ENCODE results near the gene C2. TPM values are rescaled to one million over a fixed set of nuclear protein-coding genes. Genes with fewer than 3 reads are reported as not detected.

The C2 gene
- total RNA-seq, 1 experiment from 2014 or later: 1.3 TPM

DNA sequence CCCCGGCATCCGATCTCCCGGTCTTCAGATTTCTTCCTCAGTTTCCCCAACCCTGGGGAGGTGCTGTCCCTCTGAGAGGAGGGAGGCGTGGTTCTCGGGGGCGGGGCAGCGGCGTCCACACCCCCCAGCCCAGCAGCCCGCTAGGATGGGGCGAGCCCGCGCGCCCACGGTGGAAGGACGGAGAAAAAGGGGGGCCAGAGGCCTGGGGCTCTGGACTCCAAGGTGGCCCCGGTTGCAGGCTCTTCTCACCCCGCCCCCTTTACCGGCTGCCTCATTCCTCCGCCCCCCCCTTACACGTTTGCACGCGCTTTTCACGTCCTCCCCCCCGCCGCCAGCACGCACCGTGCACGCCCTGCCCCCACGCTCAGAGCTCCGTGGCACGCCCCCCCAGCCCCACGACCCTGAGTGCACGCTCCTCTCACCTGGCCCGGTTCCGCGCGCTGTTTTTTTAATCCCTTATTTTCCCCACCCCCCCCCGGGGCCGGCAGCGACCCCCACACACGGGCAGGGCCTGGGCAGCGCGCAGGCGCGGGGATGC, 26.0 kb upstream of the C2 start (continued):
- no peak for TF ChIP-seq TCF7 (CRISPR knock-in tag; IDR thresholded peaks at IDR 0.05; ENCODE audit: low read depth)

DNA sequence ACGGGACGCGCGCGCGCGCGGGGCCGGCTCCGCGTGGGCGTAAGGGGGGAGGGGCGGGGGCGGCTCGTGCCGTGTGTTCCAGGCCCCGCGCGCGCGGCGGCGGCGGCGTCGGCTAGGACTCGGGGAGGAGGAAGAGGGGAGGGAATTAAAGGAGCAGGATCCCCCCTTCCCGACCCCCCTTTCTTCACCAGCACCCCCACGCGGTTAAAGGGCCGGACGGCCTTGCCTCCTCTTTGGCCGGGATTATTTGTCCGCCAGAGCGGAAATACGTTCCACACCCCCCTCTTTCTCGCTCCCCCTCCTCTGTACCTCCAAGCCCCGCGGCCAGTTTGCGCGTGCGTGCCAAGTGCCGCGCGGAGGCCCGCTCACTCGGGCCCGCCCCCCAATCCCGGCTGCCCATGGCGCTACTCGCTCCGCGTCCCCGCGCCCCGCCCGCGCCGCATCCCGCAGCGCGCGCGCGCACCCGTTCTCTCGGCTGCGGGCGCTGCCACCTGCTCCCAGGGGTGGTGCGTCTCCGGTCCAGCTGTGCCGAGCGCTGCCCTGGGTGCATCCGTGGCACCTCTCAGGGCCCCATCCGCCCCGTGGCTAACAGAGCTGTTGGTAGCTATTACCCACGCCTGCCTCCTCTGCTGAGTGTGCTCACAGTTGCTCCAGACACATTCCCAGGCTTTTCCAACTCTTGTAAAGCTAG, 25.4 kb upstream of the C2 start, which contains the start of gene ZBTB12:
Gene ZBTB12 (minus strand): TSS at position 134 of the 691 bp plus-strand sequence. CDS start 781 bp downstream, outside the sequence.
- Mint-ChIP-seq H3K27ac (peak within 1 kb of the TSS; percentile 96), H3K27me3 (ENCODE audit: low read depth) (peaks cover 5% of the 10 kb centered on the region), H3K9me3 (no peaks in the 10 kb centered on the region), H3K36me3 (no peaks in the 10 kb centered on the region), H3K4me1 (peaks cover 25% of the 10 kb centered on the region), H3K4me3 (peak within 1 kb of the TSS; percentile 80)
- DNase-seq (ENCODE audit: low spot score) (peak; percentile 96), ATAC-seq (peak; percentile 57)
- POLR2A ChIA-PET: interaction anchor here (0.7 kb wide), 1 partner anchor 87 kb away, joined by 3 read pairs; the partner anchor contains the start of gene HSPA1L
- CTCF ChIA-PET: interaction anchor here (0.5 to 1.4 kb wide), 7 partner anchors 16 to 219 kb away, joined by 3 to 10 read pairs (median 3); no protein-coding TSS in a partner anchor
- TF ChIP-seq, protein P1, sequence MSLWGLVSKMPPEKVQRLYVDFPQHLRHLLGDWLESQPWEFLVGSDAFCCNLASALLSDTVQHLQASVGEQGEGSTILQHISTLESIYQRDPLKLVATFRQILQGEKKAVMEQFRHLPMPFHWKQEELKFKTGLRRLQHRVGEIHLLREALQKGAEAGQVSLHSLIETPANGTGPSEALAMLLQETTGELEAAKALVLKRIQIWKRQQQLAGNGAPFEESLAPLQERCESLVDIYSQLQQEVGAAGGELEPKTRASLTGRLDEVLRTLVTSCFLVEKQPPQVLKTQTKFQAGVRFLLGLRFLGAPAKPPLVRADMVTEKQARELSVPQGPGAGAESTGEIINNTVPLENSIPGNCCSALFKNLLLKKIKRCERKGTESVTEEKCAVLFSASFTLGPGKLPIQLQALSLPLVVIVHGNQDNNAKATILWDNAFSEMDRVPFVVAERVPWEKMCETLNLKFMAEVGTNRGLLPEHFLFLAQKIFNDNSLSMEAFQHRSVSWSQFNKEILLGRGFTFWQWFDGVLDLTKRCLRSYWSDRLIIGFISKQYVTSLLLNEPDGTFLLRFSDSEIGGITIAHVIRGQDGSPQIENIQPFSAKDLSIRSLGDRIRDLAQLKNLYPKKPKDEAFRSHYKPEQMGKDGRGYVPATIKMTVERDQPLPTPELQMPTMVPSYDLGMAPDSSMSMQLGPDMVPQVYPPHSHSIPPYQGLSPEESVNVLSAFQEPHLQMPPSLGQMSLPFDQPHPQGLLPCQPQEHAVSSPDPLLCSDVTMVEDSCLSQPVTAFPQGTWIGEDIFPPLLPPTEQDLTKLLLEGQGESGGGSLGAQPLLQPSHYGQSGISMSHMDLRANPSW (CRISPR knock-in tag; conservative IDR thresholded peaks at IDR 0.05; ENCODE audit: low read depth): no peak
- TF ChIP-seq ZNF219 (CRISPR knock-in tag; IDR thresholded peaks at IDR 0.05; ENCODE audit: borderline replicate concordance) (0 out of 2 replicates have a peak, but pooled peaks have one; percentile 40), ZNF423 (CRISPR knock-in tag; IDR thresholded peaks at IDR 0.05) (peak; percentile 84), KAT7 (CRISPR knock-in tag; IDR thresholded peaks at IDR 0.05; ENCODE audit: borderline replicate concordance) (no peak), MYBL2 (CRISPR knock-in tag; IDR thresholded peaks at IDR 0.05) (no peak), TEAD1 (CRISPR knock-in tag; IDR thresholded peaks at IDR 0.05) (no peak), GTF2I (CRISPR knock-in tag; conservative IDR thresholded peaks at IDR 0.05) (no peak), GABPB1 (CRISPR knock-in tag; IDR thresholded peaks at IDR 0.05) (peak; percentile 61; the same call in 1 of the 2 replicates), SOX15 (CRISPR knock-in tag; IDR thresholded peaks at IDR 0.05) (no peak), FOXK1 (CRISPR knock-in tag; IDR thresholded peaks at IDR 0.05) (peak; percentile 70; the same call in 1 of the 2 replicates), CREM (CRISPR knock-in tag; IDR thresholded peaks at IDR 0.05) (no peak), ETV6 (CRISPR knock-in tag; IDR thresholded peaks at IDR 0.05) (peak; percentile 83; the same call in 1 of the 2 replicates), SMAD4 (CRISPR knock-in tag; IDR thresholded peaks at IDR 0.05) (no peak), TP53 (CRISPR knock-in tag; IDR thresholded peaks at IDR 0.05) (no peak), SP1 (CRISPR knock-in tag; conservative IDR thresholded peaks at IDR 0.05) (0 out of 2 replicates have a peak, but pooled peaks have one; percentile 21), ATF1 (CRISPR knock-in tag; IDR thresholded peaks at IDR 0.05) (no peak), NR1H2 (CRISPR knock-in tag; IDR thresholded peaks at IDR 0.05) (no peak)
- TF ChIP-seq, protein P2, sequence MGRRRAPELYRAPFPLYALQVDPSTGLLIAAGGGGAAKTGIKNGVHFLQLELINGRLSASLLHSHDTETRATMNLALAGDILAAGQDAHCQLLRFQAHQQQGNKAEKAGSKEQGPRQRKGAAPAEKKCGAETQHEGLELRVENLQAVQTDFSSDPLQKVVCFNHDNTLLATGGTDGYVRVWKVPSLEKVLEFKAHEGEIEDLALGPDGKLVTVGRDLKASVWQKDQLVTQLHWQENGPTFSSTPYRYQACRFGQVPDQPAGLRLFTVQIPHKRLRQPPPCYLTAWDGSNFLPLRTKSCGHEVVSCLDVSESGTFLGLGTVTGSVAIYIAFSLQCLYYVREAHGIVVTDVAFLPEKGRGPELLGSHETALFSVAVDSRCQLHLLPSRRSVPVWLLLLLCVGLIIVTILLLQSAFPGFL (CRISPR knock-in tag; IDR thresholded peaks at IDR 0.05; ENCODE audit: borderline replicate concordance): no peak
- TF ChIP-seq, protein P3, sequence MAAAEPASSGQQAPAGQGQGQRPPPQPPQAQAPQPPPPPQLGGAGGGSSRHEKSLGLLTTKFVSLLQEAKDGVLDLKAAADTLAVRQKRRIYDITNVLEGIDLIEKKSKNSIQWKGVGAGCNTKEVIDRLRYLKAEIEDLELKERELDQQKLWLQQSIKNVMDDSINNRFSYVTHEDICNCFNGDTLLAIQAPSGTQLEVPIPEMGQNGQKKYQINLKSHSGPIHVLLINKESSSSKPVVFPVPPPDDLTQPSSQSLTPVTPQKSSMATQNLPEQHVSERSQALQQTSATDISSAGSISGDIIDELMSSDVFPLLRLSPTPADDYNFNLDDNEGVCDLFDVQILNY (CRISPR knock-in tag; IDR thresholded peaks at IDR 0.05): peak; percentile 66; the same call in 1 of the 2 replicates
- TF ChIP-seq, protein P4, sequence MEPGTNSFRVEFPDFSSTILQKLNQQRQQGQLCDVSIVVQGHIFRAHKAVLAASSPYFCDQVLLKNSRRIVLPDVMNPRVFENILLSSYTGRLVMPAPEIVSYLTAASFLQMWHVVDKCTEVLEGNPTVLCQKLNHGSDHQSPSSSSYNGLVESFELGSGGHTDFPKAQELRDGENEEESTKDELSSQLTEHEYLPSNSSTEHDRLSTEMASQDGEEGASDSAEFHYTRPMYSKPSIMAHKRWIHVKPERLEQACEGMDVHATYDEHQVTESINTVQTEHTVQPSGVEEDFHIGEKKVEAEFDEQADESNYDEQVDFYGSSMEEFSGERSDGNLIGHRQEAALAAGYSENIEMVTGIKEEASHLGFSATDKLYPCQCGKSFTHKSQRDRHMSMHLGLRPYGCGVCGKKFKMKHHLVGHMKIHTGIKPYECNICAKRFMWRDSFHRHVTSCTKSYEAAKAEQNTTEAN (CRISPR knock-in tag; IDR thresholded peaks at IDR 0.05): no peak
- TF ChIP-seq, protein P5, sequence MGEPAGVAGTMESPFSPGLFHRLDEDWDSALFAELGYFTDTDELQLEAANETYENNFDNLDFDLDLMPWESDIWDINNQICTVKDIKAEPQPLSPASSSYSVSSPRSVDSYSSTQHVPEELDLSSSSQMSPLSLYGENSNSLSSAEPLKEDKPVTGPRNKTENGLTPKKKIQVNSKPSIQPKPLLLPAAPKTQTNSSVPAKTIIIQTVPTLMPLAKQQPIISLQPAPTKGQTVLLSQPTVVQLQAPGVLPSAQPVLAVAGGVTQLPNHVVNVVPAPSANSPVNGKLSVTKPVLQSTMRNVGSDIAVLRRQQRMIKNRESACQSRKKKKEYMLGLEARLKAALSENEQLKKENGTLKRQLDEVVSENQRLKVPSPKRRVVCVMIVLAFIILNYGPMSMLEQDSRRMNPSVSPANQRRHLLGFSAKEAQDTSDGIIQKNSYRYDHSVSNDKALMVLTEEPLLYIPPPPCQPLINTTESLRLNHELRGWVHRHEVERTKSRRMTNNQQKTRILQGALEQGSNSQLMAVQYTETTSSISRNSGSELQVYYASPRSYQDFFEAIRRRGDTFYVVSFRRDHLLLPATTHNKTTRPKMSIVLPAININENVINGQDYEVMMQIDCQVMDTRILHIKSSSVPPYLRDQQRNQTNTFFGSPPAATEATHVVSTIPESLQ (CRISPR knock-in tag; IDR thresholded peaks at IDR 0.05): no peak
- TF ChIP-seq, protein P6, sequence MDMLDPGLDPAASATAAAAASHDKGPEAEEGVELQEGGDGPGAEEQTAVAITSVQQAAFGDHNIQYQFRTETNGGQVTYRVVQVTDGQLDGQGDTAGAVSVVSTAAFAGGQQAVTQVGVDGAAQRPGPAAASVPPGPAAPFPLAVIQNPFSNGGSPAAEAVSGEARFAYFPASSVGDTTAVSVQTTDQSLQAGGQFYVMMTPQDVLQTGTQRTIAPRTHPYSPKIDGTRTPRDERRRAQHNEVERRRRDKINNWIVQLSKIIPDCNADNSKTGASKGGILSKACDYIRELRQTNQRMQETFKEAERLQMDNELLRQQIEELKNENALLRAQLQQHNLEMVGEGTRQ (CRISPR knock-in tag; IDR thresholded peaks at IDR 0.05): no peak
- TF ChIP-seq, protein P7, sequence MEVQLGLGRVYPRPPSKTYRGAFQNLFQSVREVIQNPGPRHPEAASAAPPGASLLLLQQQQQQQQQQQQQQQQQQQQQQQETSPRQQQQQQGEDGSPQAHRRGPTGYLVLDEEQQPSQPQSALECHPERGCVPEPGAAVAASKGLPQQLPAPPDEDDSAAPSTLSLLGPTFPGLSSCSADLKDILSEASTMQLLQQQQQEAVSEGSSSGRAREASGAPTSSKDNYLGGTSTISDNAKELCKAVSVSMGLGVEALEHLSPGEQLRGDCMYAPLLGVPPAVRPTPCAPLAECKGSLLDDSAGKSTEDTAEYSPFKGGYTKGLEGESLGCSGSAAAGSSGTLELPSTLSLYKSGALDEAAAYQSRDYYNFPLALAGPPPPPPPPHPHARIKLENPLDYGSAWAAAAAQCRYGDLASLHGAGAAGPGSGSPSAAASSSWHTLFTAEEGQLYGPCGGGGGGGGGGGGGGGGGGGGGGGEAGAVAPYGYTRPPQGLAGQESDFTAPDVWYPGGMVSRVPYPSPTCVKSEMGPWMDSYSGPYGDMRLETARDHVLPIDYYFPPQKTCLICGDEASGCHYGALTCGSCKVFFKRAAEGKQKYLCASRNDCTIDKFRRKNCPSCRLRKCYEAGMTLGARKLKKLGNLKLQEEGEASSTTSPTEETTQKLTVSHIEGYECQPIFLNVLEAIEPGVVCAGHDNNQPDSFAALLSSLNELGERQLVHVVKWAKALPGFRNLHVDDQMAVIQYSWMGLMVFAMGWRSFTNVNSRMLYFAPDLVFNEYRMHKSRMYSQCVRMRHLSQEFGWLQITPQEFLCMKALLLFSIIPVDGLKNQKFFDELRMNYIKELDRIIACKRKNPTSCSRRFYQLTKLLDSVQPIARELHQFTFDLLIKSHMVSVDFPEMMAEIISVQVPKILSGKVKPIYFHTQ (CRISPR knock-in tag; IDR thresholded peaks at IDR 0.05): no peak
